Uterus (tissue), 4 donors: ENCODE data around the gene TRIP4. TPM values are rescaled to one million over a fixed set of nuclear protein-coding genes. Genes with fewer than 3 reads are reported as not detected.

Experiments used
- DNase-seq, 2 donors: peaks; one replicate each; pipeline ENCODE4 v3.0.0-alpha.2; 2019 to 2020
- H3K27ac ChIP-seq, 2 donors: fragments of 200-600 bp; sonication (generic); 1 replicate in 1 of 2; 2 replicates in 1 of 2; pipeline ENCODE4 v1.5.1; 2016 to 2018
- H3K27me3 ChIP-seq, 2 donors: fragments of 200-600 bp; sonication (generic); one replicate each; pipeline ENCODE4 v1.5.1; 2018 to 2019; ENCODE audit warnings: control low read depth in 1 of 2
- H3K36me3 ChIP-seq, 2 donors: fragments of 200-600 bp; sonication (generic); one replicate each; pipeline ENCODE4 v1.5.1; 2019; ENCODE audit warnings: control low read depth in 1 of 2
- H3K4me1 ChIP-seq, 2 donors: fragments of 200-600 bp; sonication (generic); one replicate each; pipeline ENCODE4 v1.5.1; 2018 to 2019; ENCODE audit warnings: control low read depth in 1 of 2
- H3K4me3 ChIP-seq, 2 donors: fragments of 200-600 bp; sonication (generic); 1 replicate in 1 of 2; 2 replicates in 1 of 2; pipeline ENCODE4 v1.5.1; 2018 to 2019; ENCODE audit warnings: mild to moderate bottlenecking in 1 of 2
- H3K9me3 ChIP-seq, 2 donors: fragments of 200-600 bp; sonication (generic); one replicate each; pipeline ENCODE4 v1.5.1; 2019; ENCODE audit warnings: control low read depth in 1 of 2
- POLR2A ChIP-seq, 2 donors: fragments of 450-650 bp; IDR thresholded peaks; one replicate each; pipeline ENCODE4 v1.6.1; 2016; ENCODE audit warnings: antibody characterized with exemption in 2 of 2, mild to moderate bottlenecking in 1 of 2, moderate library complexity in 1 of 2
- intact Hi-C: fragments of 100-400 bp; cut with DNase I; formaldehyde crosslinking; loops from one replicate; pipeline ENCODE4 v1.15.1; 2023; ENCODE audit warnings: low total_unique reads
- total RNA-seq, 4 donors: library from RNA; depleted of rRNA in 3 of 4; stranded (reverse); fragments of >200 nt in 3 of 4; gene quantifications; one replicate each; pipeline versions ENCODE4 v1.1.0 to v1.2.4, GENCODE V29; 2014 to 2023
- TF ChIP-seq, protein P1 (sequence below), 4 experiments: fragments of 200-600 bp in 2 of 4; fragments of 450-650 bp in 2 of 4; sonication (generic) in 2 of 4; IDR thresholded peaks; one replicate each; pipeline ENCODE4 v1.5.1; 2016 to 2019; ENCODE audit warnings: antibody characterized with exemption in 4 of 4, mild to moderate bottlenecking in 2 of 4, moderate library complexity in 1 of 4
- donor health status: DM: yes; HTN: yes; CAD: no.

The TRIP4 gene
- total RNA-seq, 4 donors from 2014 or later: 1.2 to 24.1 (median 20.3) TPM

DNA sequence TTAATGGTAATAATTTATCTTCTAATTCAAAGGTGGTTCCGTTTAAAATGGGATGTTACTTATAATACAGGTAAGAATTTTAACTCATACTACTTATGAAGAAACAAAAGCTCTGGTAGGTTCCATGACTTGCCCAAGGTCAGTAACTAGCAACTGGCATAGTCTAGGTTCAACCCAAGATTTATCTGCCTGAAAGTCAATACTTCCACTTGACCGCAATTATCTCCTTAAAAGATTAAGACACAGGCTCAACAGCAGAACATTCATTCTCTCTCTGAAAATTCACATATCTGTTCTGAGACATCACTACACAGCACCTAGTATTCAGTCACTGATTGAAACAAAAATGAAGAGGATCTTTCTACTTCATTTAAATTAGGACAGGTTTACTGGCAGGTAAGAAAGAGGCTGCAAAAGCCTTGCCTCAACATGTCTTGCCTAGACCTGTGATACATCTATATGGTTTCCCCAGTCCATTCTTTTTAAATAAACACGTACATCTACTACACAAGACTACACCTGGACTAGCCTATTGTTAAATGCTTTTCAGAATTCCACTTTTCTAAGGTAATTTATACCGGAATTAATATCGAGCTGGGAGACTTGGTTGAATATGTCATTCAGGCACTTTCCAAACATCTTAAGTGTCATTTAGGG is 32.8 kb upstream of the TRIP4 start:
- no peak for DNase-seq
- Histone ChIP-seq H3K4me3 (peak overlapping the region; percentile 74 to 98), H3K27me3 (no peaks in the 10 kb centered on the region), H3K9me3 (no peaks in the 10 kb centered on the region), H3K36me3 (no peaks in the 10 kb centered on the region), H3K27ac (peak overlapping the region; percentile 59 to 82), H3K4me1 (peaks cover 4 to 7% of the 10 kb centered on the region in 2 donors)
- TF ChIP-seq, protein P1, sequence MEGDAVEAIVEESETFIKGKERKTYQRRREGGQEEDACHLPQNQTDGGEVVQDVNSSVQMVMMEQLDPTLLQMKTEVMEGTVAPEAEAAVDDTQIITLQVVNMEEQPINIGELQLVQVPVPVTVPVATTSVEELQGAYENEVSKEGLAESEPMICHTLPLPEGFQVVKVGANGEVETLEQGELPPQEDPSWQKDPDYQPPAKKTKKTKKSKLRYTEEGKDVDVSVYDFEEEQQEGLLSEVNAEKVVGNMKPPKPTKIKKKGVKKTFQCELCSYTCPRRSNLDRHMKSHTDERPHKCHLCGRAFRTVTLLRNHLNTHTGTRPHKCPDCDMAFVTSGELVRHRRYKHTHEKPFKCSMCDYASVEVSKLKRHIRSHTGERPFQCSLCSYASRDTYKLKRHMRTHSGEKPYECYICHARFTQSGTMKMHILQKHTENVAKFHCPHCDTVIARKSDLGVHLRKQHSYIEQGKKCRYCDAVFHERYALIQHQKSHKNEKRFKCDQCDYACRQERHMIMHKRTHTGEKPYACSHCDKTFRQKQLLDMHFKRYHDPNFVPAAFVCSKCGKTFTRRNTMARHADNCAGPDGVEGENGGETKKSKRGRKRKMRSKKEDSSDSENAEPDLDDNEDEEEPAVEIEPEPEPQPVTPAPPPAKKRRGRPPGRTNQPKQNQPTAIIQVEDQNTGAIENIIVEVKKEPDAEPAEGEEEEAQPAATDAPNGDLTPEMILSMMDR (IDR thresholded peaks at IDR 0.05): no peak
- TF ChIP-seq POLR2A (IDR thresholded peaks at IDR 0.05): no peak
- intact Hi-C loops: no loop called here

DNA sequence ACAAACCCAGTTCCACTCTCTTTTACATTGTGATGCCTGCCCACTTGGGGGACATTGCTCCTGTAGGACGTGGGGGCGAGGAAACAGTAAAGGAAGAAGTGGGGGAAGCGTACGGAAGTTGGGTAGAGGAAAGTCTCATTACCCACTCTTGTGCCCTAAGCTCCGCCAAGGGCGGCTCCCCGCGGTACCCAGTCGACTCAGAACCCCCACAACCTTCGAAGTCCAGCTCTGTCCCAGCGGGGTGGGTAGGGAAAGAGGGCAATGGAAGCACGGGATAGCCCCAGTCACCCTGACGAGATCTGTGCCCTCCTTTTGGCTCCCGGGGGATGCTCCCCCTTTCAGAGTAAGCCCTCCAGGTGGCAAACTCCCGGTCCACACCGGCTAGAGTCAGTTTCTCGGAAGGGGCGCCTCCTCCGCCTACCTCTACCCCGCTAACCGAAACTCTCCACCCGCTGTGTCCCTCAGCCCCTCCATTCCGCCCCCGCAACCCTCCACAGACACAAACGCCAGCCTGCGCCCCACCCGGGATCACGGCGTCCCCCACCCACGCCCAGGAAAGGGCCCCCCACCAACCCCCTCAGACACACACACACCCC is 32.2 kb upstream of the TRIP4 start:
- H3K4me3 ChIP-seq: peak overlapping the region; percentile 74 to 98
- H3K9me3 ChIP-seq: no peaks in the 10 kb centered on the region
- peak overlapping the region; percentile 59 to 82 for H3K27ac ChIP-seq
- H3K27me3 ChIP-seq: no peaks in the 10 kb centered on the region
- intact Hi-C loops: no loop called here
- H3K36me3 ChIP-seq: no peaks in the 10 kb centered on the region
- H3K4me1 ChIP-seq: peaks cover 4 to 7% of the 10 kb centered on the region in 2 donors
- no peak for DNase-seq
- TF ChIP-seq, protein P1 (IDR thresholded peaks at IDR 0.05): no peak
- no peak for TF ChIP-seq POLR2A (IDR thresholded peaks at IDR 0.05)

DNA sequence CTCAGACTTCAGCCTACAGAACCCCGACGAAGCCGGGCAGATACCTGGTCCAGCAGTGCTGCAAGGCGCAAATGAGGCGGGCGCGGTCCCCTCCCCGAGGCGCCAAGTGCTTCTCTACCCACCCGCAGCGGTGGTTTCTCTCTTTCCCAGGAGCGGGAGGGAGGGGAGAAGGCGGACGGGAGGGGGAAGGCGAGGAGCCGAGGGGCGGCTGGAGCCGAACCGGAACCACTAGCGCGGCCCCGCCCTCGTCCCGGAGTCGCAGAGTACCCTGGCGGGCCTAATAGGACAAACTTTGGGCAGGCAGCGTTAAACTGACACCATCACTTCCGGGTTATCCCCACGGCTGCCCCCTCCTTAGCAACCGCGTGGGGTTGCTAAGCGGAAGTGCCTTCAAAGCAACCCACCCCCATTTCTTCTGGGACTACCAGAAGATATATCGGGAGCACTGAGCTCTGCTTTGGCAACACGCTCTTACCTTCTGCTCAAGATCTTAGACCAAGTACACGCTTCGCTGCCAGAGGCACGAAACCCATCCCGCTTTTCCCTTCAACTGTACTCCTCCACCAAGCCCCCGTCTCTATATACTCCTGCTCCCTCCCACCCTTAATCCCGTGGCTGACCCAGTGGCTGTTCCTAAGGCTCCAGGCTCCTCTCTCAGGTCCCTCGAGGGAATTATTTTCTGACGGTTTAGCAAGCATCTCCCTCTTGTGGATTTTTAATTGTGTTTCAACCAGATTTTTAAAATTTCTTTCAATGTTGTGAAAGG is 31.5 kb upstream of the TRIP4 start, which contains the start of gene CSNK1G1:
Gene CSNK1G1, minus strand, starts transcription at position 230 of the 766 bp plus-strand sequence. CDS start 55,674 bp downstream, outside the sequence.
- no peaks in the 10 kb centered on the region for H3K27me3 ChIP-seq
- no peaks in the 10 kb centered on the region for H3K9me3 ChIP-seq
- H3K36me3 ChIP-seq: no peaks in the 10 kb centered on the region
- H3K27ac ChIP-seq: peak within 1 kb of the TSS; percentile 59 to 82
- TF ChIP-seq, protein P1 (IDR thresholded peaks at IDR 0.05): peak; percentile 37 to 48 (median 43)
- TF ChIP-seq POLR2A (IDR thresholded peaks at IDR 0.05): peak in 1 of 2 donors; percentile 32
- H3K4me1 ChIP-seq: peaks cover 4 to 7% of the 10 kb centered on the region in 2 donors
- peak; percentile 95 to 96 for DNase-seq
- peak within 1 kb of the TSS; percentile 74 to 98 for H3K4me3 ChIP-seq
- intact Hi-C loops: no loop called here

DNA sequence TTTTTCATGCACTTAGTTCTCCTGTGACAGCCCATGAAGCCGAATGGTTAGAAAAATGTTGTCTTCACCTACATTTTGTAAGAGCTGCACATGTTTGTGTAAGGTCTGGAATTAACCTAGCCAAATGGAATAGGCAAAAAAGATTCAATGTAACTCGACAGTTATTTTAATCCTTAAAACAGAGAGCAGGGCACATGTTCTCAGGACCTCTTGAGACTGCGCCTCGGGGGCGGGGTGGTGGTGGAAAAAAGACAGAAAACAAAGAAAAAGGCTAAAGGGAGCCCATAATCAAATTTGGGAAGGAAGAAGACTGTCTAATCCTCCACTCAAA is 31.0 kb upstream of the TRIP4 start:
- H3K9me3 ChIP-seq: no peaks in the 10 kb centered on the region
- peak overlapping the region; percentile 74 to 98 for H3K4me3 ChIP-seq
- TF ChIP-seq, protein P1 (IDR thresholded peaks at IDR 0.05): no peak
- TF ChIP-seq POLR2A (IDR thresholded peaks at IDR 0.05): no peak
- H3K27me3 ChIP-seq: no peaks in the 10 kb centered on the region
- H3K4me1 ChIP-seq: peaks cover 4 to 7% of the 10 kb centered on the region in 2 donors
- no peaks in the 10 kb centered on the region for H3K36me3 ChIP-seq
- intact Hi-C loops: no loop called here
- no peak for DNase-seq
- peak overlapping the region; percentile 59 to 82 for H3K27ac ChIP-seq

DNA sequence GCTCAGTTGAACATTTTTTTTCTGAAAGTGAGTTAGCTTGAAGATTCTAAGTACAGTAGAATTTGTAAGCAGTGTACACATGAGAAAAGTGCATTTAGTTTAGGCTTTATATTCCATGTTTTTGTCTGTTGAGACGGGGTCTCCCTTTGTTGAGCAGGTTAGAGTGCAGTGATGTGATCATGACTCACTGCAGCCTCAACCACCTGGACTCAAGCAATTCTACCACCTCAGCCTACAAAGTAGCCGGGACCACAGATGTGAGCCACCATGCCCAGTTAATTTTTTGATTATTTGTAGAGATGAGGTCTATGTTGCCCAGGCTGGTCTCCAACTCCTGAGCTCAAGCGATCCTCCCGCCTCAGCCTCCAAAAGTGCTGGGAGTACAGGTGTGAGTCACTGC is 26.4 kb upstream of the TRIP4 start:
- H3K4me3 ChIP-seq: no peak overlapping the region
- no peaks in the 10 kb centered on the region for H3K36me3 ChIP-seq
- H3K27ac ChIP-seq: no peak overlapping the region
- no peaks in the 10 kb centered on the region for H3K9me3 ChIP-seq
- no peak for TF ChIP-seq POLR2A (IDR thresholded peaks at IDR 0.05)
- TF ChIP-seq, protein P1 (IDR thresholded peaks at IDR 0.05): no peak
- no peaks in the 10 kb centered on the region for H3K27me3 ChIP-seq
- peaks cover 0 to 7% of the 10 kb centered on the region in 2 donors for H3K4me1 ChIP-seq
- no peak for DNase-seq
- intact Hi-C loops: no loop called here
